SJCRH30 (cell line): ENCODE results near the gene GSTT2. TPM values are rescaled to one million over a fixed set of nuclear protein-coding genes. Genes with fewer than 3 reads are reported as not detected.
"Not testable (repeated sequence)": the region's sequence is repeated elsewhere in the genome, so short reads cannot be mapped to it uniquely, and the experiment has no call there.

Source experiments
- DNase-seq, 2 experiments: peaks; one replicate each; pipeline ENCODE4 v3.0.0-alpha.2; 2015 to 2020
- H3K27ac ChIP-seq: fragments of 250-450 bp; sonication (Bioruptor Pico); 2 replicates; pipeline ENCODE4 v1.5.1; 2020; ENCODE audit warnings: mild to moderate bottlenecking, moderate library complexity
- H3K27me3 ChIP-seq: fragments of 250-450 bp; sonication (Bioruptor Pico); 2 replicates; pipeline ENCODE4 v1.5.1; 2020; ENCODE audit warnings: mild to moderate bottlenecking, moderate library complexity
- H3K36me3 ChIP-seq: fragments of 250-450 bp; sonication (Bioruptor Pico); 2 replicates; pipeline ENCODE4 v1.5.1; 2020; ENCODE audit warnings: mild to moderate bottlenecking, moderate library complexity
- H3K4me1 ChIP-seq: fragments of 250-450 bp; sonication (Bioruptor Pico); 2 replicates; pipeline ENCODE4 v1.5.1; 2020; ENCODE audit warnings: mild to moderate bottlenecking, moderate library complexity
- H3K4me3 ChIP-seq: fragments of 250-450 bp; sonication (Bioruptor Pico); 2 replicates; pipeline ENCODE4 v1.5.1; 2020; ENCODE audit warnings: mild to moderate bottlenecking, moderate library complexity
- H3K9me3 ChIP-seq: fragments of 250-450 bp; sonication (Bioruptor Pico); replicated peaks from 2 replicates; pipeline ENCODE4 v1.5.1; 2020; ENCODE audit warnings: mild to moderate bottlenecking, moderate library complexity
- total RNA-seq: library from RNA; depleted of rRNA; stranded (reverse); fragments of >200 nt; shearing (Covaris generic); gene quantifications from 2 replicates; pipeline ENCODE4 v1.2.3, GENCODE V29; 2014; rRNA removed

The GSTT2 gene
- total RNA-seq: 0.58 and 0.75 TPM in 2 replicates

- not testable (repeated sequence) for H3K27ac ChIP-seq, H3K4me3 ChIP-seq, DNase-seq, H3K27me3 ChIP-seq, H3K36me3 ChIP-seq, H3K9me3 ChIP-seq, H3K4me1 ChIP-seq
These were observed at the start of gene GSTT2 for GRCh38 chr22:23979557-23980240. TSS of gene GSTT2 (plus strand) at chr22:23980134.

- Histone ChIP-seq H3K27ac (no peak overlapping the region), H3K27me3 (no peaks in the 10 kb centered on the region), H3K4me1 (no peaks in the 10 kb centered on the region), H3K9me3 (no peaks in the 10 kb centered on the region), H3K36me3 (no peaks in the 10 kb centered on the region), H3K4me3 (no peak overlapping the region)
- DNase-seq: no peak
These were observed 41.5 kb upstream of the GSTT2 start for GRCh38 chr22:23938328-23939016.

DNA sequence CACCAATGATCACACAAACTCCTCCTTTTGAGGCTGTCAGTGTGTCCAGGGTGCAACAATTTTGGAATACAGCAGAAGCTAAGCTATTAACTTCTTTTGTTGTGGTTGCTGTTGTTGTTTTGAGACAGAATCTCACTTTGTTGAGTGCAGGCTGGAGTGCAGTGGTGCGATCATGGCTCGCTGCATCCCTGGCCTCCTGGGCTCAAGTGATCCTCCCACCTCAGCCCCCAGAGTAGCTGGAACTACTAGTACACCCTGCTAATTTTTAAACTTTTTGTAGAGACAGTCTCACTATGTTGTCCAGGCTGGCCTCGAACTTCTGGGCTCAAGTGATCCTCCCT is 40.9 kb upstream of the GSTT2 start:
- Histone ChIP-seq H3K4me1 (no peaks in the 10 kb centered on the region), H3K36me3 (no peaks in the 10 kb centered on the region), H3K9me3 (no peaks in the 10 kb centered on the region), H3K4me3 (no peak overlapping the region), H3K27ac (no peak overlapping the region), H3K27me3 (no peaks in the 10 kb centered on the region)
- DNase-seq: no peak

GRCh38 chr22:23940166-23940565 is 39.8 kb upstream of the GSTT2 start:
- H3K4me1 ChIP-seq, H3K9me3 ChIP-seq, H3K4me3 ChIP-seq, H3K36me3 ChIP-seq, H3K27ac ChIP-seq, DNase-seq, H3K27me3 ChIP-seq: not testable (repeated sequence)

- H3K4me1 ChIP-seq, H3K36me3 ChIP-seq, H3K27me3 ChIP-seq, H3K9me3 ChIP-seq, H3K4me3 ChIP-seq, H3K27ac ChIP-seq: not testable (repeated sequence)
- DNase-seq: peak in 1 of 2 experiments; percentile 31
These were observed 32.5 kb upstream of the GSTT2 start for GRCh38 chr22:23947391-23947790.

- not testable (repeated sequence) for DNase-seq, H3K27me3 ChIP-seq, H3K27ac ChIP-seq, H3K36me3 ChIP-seq, H3K4me1 ChIP-seq, H3K9me3 ChIP-seq, H3K4me3 ChIP-seq
These were observed 30.2 kb upstream of the GSTT2 start for GRCh38 chr22:23949764-23950163.

DNA sequence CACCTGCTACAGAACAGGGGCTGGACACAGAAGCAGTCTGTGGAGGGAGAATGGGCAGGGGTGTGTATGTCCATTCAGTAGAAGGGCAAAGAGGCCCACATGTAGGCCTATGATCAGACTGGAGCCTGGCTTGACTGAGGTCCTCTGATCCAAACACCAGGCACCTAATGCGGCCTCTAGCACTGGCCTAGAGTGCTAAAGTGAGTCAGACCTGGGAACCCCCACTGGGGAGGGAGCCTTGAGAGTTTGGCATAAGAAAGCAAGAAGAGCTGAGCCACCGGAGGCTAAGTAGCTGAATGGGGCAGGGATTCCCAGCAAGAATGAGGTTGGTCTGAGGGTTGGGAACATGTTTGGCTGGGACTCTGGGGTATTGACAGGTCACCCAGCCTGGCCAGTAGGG is 28.6 kb upstream of the GSTT2 start:
- not testable (repeated sequence) for H3K27ac ChIP-seq, H3K4me3 ChIP-seq, H3K4me1 ChIP-seq, DNase-seq, H3K27me3 ChIP-seq, H3K36me3 ChIP-seq, H3K9me3 ChIP-seq

DNA sequence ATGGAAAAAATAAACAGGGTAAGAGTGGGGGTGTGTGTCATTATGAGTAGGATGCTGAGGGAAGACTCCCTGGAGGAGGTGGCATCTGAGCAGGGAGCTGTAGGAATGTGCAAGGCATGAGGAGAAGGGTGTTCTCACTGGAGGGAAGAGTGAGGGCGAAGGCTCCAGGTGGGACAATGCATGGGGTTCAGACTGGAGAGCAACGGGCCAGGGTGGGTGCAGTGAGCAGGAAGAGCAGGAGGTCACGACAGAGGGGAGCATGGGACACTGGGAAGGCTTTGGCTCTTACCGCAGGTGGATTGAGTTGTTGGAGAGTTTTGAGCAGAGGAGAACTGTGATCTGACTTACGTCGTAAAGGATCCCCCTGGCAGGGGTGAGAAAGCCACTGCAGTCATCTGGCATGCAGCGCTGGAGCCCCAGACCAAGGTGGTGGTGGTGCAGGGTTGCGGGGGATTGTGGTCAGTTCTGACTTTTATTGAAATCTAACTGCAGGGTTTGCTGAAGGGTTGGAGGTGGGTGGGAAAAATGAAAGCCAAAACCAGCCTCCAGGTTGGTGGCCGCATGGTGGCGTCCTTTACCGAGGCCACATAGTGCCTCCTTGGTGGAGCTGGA is 27.0 kb upstream of the GSTT2 start:
- not testable (repeated sequence) for H3K4me1 ChIP-seq, H3K4me3 ChIP-seq, H3K27ac ChIP-seq, H3K27me3 ChIP-seq, DNase-seq, H3K36me3 ChIP-seq, H3K9me3 ChIP-seq

DNA sequence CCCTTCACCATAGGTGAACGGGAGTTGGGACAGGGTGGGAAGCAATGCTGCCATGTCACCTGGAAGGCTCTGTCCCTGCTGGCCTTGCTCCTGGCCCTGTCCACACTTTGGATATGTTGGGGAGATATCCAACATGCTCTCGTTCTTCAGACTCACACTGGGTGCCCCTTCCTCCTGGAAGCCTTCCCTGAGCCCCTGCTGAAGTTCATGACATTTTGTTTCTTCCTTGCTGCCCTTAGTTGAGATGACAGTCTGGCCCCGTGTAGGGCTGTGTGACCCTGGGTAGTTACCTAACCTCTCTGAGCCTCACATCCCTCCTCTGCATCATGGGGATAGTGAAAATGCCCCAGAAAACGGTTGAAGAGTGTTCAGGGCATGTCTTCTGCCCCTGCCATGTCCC is 26.4 kb upstream of the GSTT2 start:
- H3K27me3 ChIP-seq, H3K4me1 ChIP-seq, DNase-seq, H3K9me3 ChIP-seq, H3K27ac ChIP-seq, H3K36me3 ChIP-seq, H3K4me3 ChIP-seq: not testable (repeated sequence)

DNA sequence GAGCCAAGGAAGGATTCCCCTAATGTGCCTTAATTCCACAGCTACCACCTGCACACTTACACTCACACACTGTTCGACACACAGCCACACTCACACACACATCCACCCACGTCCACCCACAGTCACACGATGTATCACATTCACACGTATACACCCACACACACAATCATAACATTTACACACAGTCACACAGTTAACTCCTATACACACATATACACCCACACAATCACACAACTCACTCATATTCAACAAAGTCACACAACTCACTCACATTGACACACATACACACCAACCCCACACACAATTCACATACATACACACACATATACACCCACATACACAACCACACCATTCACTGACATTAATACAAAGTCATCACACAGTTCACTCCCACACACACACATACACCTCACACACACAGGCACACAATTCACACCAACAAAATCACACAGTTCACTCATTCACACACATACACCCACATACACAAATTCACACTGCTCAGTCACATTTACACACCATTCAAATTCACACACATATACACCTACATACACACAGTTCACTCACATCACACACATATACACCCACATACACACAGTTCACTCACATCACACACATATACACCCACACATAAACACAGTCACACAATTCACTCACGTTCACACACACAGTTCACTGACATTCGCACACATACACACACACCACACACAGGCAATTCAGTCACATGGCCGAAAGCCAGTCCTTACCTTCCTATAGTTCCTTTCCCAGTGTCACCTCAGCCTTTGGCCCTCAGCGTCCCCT is 25.5 kb upstream of the GSTT2 start:
- not testable (repeated sequence) for H3K27me3 ChIP-seq, H3K27ac ChIP-seq, DNase-seq

DNA sequence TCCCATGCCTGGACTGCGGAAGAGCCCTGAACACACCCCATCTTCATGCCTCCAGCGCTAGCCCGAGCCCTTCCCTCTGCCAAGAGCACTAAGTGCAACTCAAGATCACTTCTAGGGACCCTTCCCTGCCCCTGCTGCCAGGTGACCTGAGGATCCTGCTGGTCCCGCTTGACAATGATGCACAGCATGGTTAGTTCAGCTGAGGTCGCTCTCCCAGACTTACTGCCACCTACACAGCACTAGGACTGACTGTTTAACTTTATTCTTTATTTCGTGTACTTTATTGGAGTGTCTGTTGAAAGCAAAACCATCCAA is 25.0 kb upstream of the GSTT2 start:
- not testable (repeated sequence) for H3K27me3 ChIP-seq, DNase-seq, H3K36me3 ChIP-seq

More for the DNA sequence above, 25.5 kb upstream of the GSTT2 start:
- not testable (repeated sequence) for H3K4me1 ChIP-seq, H3K9me3 ChIP-seq, H3K36me3 ChIP-seq, H3K4me3 ChIP-seq

DNA sequence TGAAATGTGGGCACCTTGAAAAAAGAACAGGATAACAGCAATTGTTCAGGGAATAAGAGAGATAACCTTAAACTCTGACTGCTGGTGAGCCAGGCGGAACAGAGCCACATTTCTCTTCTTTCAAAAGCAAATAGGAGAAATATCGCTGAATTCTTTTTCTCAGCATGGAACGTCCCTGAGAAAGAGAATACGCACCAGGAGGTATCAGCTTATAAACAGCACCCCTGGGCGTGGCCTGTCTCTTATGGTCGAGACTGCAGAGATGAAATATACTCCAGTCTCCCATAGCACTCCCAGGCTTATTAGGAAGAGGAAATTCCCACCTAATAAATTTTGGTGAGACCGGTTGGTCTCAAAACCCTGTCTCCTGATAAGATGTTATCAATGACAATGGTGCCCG is 24.0 kb upstream of the GSTT2 start:
- H3K4me1 ChIP-seq, DNase-seq, H3K36me3 ChIP-seq, H3K4me3 ChIP-seq, H3K9me3 ChIP-seq, H3K27ac ChIP-seq, H3K27me3 ChIP-seq: not testable (repeated sequence)

More for the DNA sequence above, 25.0 kb upstream of the GSTT2 start:
- H3K4me3 ChIP-seq, H3K27ac ChIP-seq, H3K9me3 ChIP-seq, H3K4me1 ChIP-seq: not testable (repeated sequence)

- H3K36me3 ChIP-seq, H3K4me3 ChIP-seq, H3K4me1 ChIP-seq, H3K27ac ChIP-seq, H3K27me3 ChIP-seq, H3K9me3 ChIP-seq: not testable (repeated sequence)
- DNase-seq: peak; percentile 55 to 86
These were observed 23.5 kb upstream of the GSTT2 start for GRCh38 chr22:23956301-23956900.

DNA sequence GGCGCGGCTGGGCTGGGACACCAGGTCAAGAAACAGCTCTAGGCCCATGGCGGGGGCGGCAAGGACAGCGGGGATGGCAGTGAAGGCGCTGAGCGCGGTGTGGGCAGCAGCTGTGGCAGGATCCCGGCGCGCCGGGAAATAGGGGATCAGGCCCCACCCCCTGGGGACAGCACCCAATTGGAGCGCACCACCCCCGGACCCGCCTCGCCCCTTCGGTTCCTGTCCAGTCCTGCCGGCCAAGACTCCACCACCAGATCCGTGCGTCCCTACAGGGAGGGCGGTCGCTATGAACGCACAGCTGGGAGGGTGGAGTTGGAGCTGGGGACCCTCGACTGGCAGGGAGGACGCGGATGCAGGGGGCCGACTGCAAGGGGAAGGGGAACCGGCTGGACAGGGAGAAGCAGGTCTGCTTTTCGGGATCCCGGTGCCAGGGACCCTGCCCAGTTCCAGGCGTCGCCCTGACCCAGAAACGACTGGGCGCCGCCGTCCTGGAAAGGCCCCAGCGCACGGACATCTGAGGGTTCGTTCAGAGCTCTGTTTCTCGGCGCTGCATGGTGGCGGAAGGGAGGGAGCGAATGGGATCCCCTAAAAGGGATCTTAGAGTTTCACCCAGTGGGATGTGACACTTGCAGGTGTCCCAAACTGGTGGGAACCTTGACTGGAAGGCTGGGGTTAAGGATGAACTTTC is 18.7 kb upstream of the GSTT2 start, which contains the start of gene GSTT2B:
Gene GSTT2B (minus strand): TSS at position 112 of the 688 bp plus-strand sequence. CDS start 64 bp downstream, at position 48.
- peak within 1 kb of the TSS; percentile 32; the same call in 1 of the 2 replicates for H3K4me3 ChIP-seq
- H3K27ac ChIP-seq, H3K27me3 ChIP-seq, DNase-seq, H3K4me1 ChIP-seq, H3K9me3 ChIP-seq, H3K36me3 ChIP-seq: not testable (repeated sequence)
